Aorta (tissue), 5 donors: ENCODE data around the gene SLC25A19. TPM values are rescaled to one million over a fixed set of nuclear protein-coding genes. Genes with fewer than 3 reads are reported as not detected.

Experiments used
- ATAC-seq: fragments of 200-7000 bp; cut with Tn5 transposase; one replicate; pipeline ENCODE4 v1.9.1; 2022; ENCODE audit warnings: moderate library complexity; ENCODE audit not compliant: low FRiP score
- DNase-seq, 2 donors: peaks; one replicate each; pipeline ENCODE4 v3.0.0-alpha.2; 2020
- H3K27ac ChIP-seq, 2 donors: one replicate each; pipeline ENCODE4 v1.5.1; 2013; ENCODE audit warnings: low read length in 2 of 2, mild to moderate bottlenecking in 2 of 2, moderate library complexity in 2 of 2, control low read depth in 1 of 2, inconsistent platforms in 1 of 2, low read depth in 1 of 2
- H3K27me3 ChIP-seq, 2 donors: one replicate each; pipeline ENCODE4 v1.6.1; 2013; ENCODE audit warnings: control low read depth in 1 of 2, low read length in 1 of 2, mild to moderate bottlenecking in 1 of 2, moderate library complexity in 1 of 2; ENCODE audit not compliant: insufficient read depth in 2 of 2, control insufficient read depth in 1 of 2
- H3K36me3 ChIP-seq, 2 donors: one replicate each; pipeline ENCODE4 v1.6.1; 2013; ENCODE audit warnings: control low read depth in 1 of 2, low read length in 1 of 2, mild to moderate bottlenecking in 1 of 2; ENCODE audit not compliant: insufficient read depth in 2 of 2, control insufficient read depth in 1 of 2
- H3K4me1 ChIP-seq, 2 donors: one replicate each; pipeline ENCODE4 v1.6.1; 2013; ENCODE audit warnings: low read length in 2 of 2, control low read depth in 1 of 2, mild to moderate bottlenecking in 1 of 2, moderate library complexity in 1 of 2; ENCODE audit not compliant: insufficient read depth in 2 of 2, control insufficient read depth in 1 of 2
- H3K4me3 ChIP-seq, 2 donors: one replicate each; pipeline ENCODE4 v1.5.1; 2013; ENCODE audit warnings: low read length in 2 of 2, control low read depth in 1 of 2, mild to moderate bottlenecking in 1 of 2
- H3K9me3 ChIP-seq: one replicate; pipeline ENCODE4 v1.6.1; 2013; ENCODE audit warnings: mild to moderate bottlenecking, low read length; ENCODE audit not compliant: control insufficient read depth
- WGBS, 2 donors: extraction: QIAGEN DNeasy Blood & Tissue Kit; methylation state at CpG; one replicate each; pipeline ENCODE4 v1.1.7; 2013; 5-methylcytosine and 5-hydroxymethylcytosine counted together
- intact Hi-C, 2 donors: fragments of 100-400 bp; cut with DNase I; formaldehyde crosslinking; loops; one replicate each; pipeline versions ENCODE4 v1.14.2 to v1.15.0; 2022
- polyA plus RNA-seq, 2 donors: library from polyadenylated mRNA; stranded (reverse); fragments of 200-250 nt; gene quantifications; one replicate each; pipeline ENCODE4 v1.2.3, GENCODE V29; 2013
- total RNA-seq, 2 donors: library from RNA; stranded (reverse); fragmentation: NEBNext Ultra II Directional; extraction: Animal tissue kit (Norgen Biotek cat#: 25700); gene quantifications; one replicate each; pipeline ENCODE4 v1.2.1, GENCODE V29; 2021
- donor health status: healthy with polysubstance abuse.
- donor health status: Bipolar disorder and iron deficiency.
- donor health status: DM: no; HTN: no; CAD: no.
- donor health status: DM: no; HTN: no; CAD: no.
- donor health status: DM: yes; HTN: yes; CAD: no.

Gene SLC25A19
- total and polyA plus RNA-seq, 4 donors: 5.0 to 15.7 (median 7.9) TPM

GRCh38 chr17:75325348-75325747 is 36.1 kb upstream of the SLC25A19 start:
- WGBS, 2 donors: 87 to 89% methylated on average over 6 of the region's 6 CpGs
- intact Hi-C loops: loop anchor here in 1 of 2 donors (10.0 kb wide), 1 partner anchor 189 kb away; the partner anchor contains the start of genes CASKIN2 and TSEN54
- Histone ChIP-seq H3K36me3 (peaks cover 2% of the 10 kb centered on the region in 2 donors), H3K4me3 (no peak overlapping the region), H3K27me3 (no peaks in the 10 kb centered on the region), H3K4me1 (no peaks in the 10 kb centered on the region), H3K9me3 (no peaks in the 10 kb centered on the region), H3K27ac (no peak overlapping the region)
- DNase-seq (no peak), ATAC-seq (no peak)

- Histone ChIP-seq H3K9me3 (no peaks in the 10 kb centered on the region), H3K4me3 (no peak overlapping the region), H3K4me1 (no peaks in the 10 kb centered on the region), H3K27ac (no peak overlapping the region), H3K36me3 (peaks cover 2% of the 10 kb centered on the region in 2 donors), H3K27me3 (no peaks in the 10 kb centered on the region)
- ATAC-seq (no peak), DNase-seq (no peak)
- WGBS, 2 donors: 80 to 84% methylated on average over 10 of the region's 10 CpGs
- intact Hi-C loops: loop anchor here in 1 of 2 donors (10.0 kb wide), 1 partner anchor 193 kb away; the partner anchor contains the start of genes CASKIN2 and TSEN54
Measured at GRCh38 chr17:75321506-75321905, 32.3 kb upstream of the SLC25A19 start.

GRCh38 chr17:75319904-75320691 is 30.9 kb upstream of the SLC25A19 start:
- ATAC-seq (no peak), DNase-seq (no peak)
- intact Hi-C loops: loop anchor here in 1 of 2 donors (10.0 kb wide), 1 partner anchor 195 kb away; the partner anchor contains the start of genes CASKIN2 and TSEN54
- Histone ChIP-seq H3K27me3 (no peaks in the 10 kb centered on the region), H3K4me1 (no peaks in the 10 kb centered on the region), H3K27ac (no peak overlapping the region), H3K36me3 (peaks cover 2% of the 10 kb centered on the region in 2 donors), H3K4me3 (no peak overlapping the region), H3K9me3 (no peaks in the 10 kb centered on the region)
- WGBS, 2 donors: 81% methylated on average over 20 of the region's 20 CpGs

DNA sequence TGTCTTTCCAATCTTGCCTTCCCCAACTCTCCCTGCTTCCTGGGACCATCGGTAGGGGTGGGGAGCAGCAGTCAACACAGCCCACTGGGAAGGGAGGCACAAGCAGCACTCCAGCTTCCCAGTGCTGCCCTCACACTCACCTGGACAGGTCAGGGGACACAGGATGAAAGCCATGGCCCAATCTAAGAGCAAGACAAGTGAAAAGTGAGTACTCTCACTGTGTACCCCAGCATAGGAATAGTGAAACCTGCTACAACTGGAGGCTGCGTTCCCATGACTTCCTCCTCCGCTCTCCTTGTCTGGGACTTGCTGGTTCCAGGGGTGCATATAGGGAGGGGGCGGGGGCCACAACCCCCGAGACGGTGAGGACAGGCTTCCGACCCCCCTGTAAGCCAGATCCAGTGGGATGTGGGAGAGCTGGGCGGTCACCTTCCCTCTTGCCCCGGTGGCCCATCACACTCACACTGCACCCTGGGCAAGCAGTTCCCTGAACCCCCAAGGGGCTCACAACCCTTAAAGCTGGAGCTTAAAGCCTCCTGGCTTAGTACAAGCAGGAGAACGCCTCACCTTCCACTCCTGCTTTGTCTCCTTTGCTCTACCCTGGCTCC is 29.5 kb upstream of the SLC25A19 start:
- intact Hi-C loops: no loop called here
- H3K9me3 ChIP-seq: no peaks in the 10 kb centered on the region
- ATAC-seq (no peak), DNase-seq (no peak)
- H3K36me3 ChIP-seq: peaks cover 2% of the 10 kb centered on the region in 2 donors
- no peaks in the 10 kb centered on the region for H3K4me1 ChIP-seq
- H3K27ac ChIP-seq: no peak overlapping the region
- 80 to 86% methylated on average over 10 of the region's 10 CpGs for WGBS, 2 donors
- no peaks in the 10 kb centered on the region for H3K27me3 ChIP-seq
- H3K4me3 ChIP-seq: no peak overlapping the region

DNA sequence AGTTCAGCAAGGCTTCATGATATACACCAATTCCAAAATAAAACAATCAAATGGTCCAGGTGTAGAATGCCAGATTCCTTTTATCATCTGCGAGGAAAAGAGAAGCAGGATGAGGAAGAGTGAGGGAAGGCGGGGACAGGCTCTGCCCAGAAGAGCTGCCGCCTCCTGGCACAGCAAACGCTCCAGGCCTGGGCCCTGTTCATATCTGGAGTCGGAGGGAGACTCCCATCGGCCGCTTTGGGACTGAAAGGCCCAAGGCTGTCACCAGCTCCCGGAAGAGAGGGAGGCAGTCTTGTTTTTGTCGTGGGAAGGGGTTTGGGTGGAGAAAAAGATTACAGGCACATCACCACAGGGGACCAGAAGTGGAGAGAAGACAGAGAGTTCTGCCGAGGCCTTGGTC is 29.0 kb upstream of the SLC25A19 start:
- Histone ChIP-seq H3K4me1 (no peaks in the 10 kb centered on the region), H3K27ac (no peak overlapping the region), H3K36me3 (peaks cover 2% of the 10 kb centered on the region in 2 donors), H3K9me3 (no peaks in the 10 kb centered on the region), H3K27me3 (no peaks in the 10 kb centered on the region), H3K4me3 (no peak overlapping the region)
- ATAC-seq: no peak
- 67 to 70% methylated on average over 10 of the region's 10 CpGs for WGBS, 2 donors
- DNase-seq: no peak
- intact Hi-C loops: no loop called here

- H3K4me1 ChIP-seq: no peaks in the 10 kb centered on the region
- no peaks in the 10 kb centered on the region for H3K9me3 ChIP-seq
- H3K4me3 ChIP-seq: no peak overlapping the region
- H3K27me3 ChIP-seq: no peaks in the 10 kb centered on the region
- 79 to 82% methylated on average over 11 of the region's 11 CpGs for WGBS, 2 donors
- ATAC-seq (no peak), DNase-seq (no peak)
- H3K27ac ChIP-seq: no peak overlapping the region
- intact Hi-C loops: no loop called here
- H3K36me3 ChIP-seq: peaks cover 2% of the 10 kb centered on the region in 2 donors
Measured at GRCh38 chr17:75317671-75318070, 28.4 kb upstream of the SLC25A19 start.

DNA sequence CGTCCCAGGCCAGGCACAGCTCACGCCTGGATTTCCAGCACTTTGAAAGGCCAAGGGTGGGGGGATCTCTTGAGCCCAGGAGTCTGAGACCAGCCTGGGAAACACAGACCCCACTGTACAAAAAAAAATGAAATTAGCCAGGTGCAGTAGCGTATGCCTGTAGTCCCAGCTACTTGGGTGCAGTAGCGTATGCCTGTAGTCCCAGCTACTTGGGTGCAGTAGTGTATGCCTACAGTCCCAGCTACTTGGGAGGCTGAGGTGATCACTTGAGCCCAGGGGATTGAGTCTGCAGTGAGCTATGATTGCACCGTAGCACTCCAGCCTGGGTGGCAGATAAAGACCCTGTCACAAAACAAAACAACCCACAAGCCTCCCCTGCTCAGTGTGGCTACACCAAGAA is 27.0 kb upstream of the SLC25A19 start:
- ATAC-seq: no peak
- 80 to 86% methylated on average over 5 of the region's 5 CpGs for WGBS, 2 donors
- no peak for DNase-seq
- no peaks in the 10 kb centered on the region for H3K4me1 ChIP-seq
- no peaks in the 10 kb centered on the region for H3K9me3 ChIP-seq
- H3K36me3 ChIP-seq: peaks cover 0 to 2% of the 10 kb centered on the region in 2 donors
- H3K4me3 ChIP-seq: no peak overlapping the region
- no peak overlapping the region for H3K27ac ChIP-seq
- H3K27me3 ChIP-seq: no peaks in the 10 kb centered on the region
- intact Hi-C loops: no loop called here

DNA sequence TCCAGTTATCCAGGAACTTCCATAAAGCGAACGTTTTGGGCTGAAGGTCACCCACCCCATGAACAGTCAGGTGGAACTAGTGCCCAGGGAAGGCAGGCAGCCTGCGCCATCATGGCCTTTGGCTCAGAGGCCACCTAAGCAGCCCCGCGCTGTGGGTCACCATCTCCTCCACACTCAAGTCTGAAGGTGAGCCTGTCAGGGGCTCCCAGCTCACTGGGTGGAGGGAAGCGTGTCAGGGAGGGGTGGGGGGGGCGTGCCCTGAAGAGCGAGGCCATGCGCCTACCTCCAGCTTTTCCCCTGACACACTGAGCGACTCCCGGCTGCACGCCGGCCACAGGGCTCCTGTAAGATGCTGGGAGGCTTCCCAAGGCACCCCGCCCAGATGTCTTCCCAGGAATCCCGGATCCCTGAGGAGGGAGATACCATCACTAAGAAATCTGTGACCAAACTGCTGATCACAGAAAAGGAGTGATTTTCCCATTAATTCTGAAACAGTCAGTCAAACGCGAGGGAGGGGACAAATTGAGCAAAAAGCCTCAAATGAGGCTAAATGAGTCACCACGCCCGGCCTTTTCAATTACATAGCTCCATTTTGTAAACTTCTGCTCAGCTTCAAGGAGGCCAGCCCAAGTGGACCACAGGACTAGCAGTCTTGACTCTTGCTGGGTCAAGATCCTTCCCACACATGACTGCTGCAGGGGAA is 26.5 kb upstream of the SLC25A19 start:
- peaks cover 0 to 2% of the 10 kb centered on the region in 2 donors for H3K36me3 ChIP-seq
- WGBS, 2 donors: 85 to 87% methylated on average over 19 of the region's 19 CpGs
- H3K27me3 ChIP-seq: no peaks in the 10 kb centered on the region
- intact Hi-C loops: no loop called here
- no peak overlapping the region for H3K27ac ChIP-seq
- H3K9me3 ChIP-seq: no peaks in the 10 kb centered on the region
- no peak overlapping the region for H3K4me3 ChIP-seq
- ATAC-seq (no peak), DNase-seq (no peak)
- no peaks in the 10 kb centered on the region for H3K4me1 ChIP-seq
